ENCODE data around the gene LHFPL4.
"Not testable (repeated sequence)": the region's sequence is repeated elsewhere in the genome, so short reads cannot be mapped to it uniquely, and the experiment has no call there.

LHFPL4 gene

GRCh38 chr3:9536212-9536611 lies 17.4 kb downstream of the LHFPL4 start:
- no peak for DNase-seq (ENCODE audit: low spot score)

DNA sequence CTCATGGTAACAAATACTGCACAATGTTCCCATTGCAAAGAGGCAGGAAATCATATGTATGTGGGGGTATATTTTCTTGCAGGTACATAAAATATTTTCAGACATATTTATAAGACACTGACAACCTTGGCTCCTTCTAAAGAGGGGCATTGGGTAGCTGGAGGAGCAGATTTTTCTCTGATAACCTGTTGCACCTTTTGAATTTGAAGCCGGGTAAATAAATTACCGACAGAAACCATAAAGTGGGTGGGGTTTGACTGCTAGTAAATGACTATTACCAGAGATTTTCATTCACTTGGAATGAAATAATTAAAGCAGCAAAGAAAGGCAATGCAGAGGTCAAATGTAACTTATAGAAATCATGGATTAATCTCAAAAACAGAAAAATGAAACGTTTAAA lies 19.2 kb downstream of the LHFPL4 start:
- DNase-seq (ENCODE audit: low spot score): no peak

DNA sequence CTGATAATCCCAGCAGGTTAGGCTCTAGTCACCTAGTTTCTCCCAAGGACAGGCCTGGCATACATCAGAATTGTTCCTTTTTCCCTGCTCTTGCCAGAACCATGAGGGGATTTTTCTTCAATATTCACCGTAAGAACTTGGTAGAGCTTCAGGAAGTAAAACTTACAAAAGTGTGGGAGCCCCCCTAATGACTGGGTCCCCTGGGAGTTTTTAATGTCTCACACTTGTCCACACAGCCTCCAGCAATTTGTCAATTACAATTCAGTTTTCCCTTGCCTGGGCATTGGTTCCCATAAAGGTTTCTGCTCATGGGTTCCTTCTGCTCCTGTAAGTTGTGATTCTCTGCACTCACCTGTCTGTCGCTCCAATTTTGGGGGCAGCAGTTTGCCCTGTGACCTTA lies 28.5 kb downstream of the LHFPL4 start:
- DNase-seq (ENCODE audit: low spot score): no peak

DNA sequence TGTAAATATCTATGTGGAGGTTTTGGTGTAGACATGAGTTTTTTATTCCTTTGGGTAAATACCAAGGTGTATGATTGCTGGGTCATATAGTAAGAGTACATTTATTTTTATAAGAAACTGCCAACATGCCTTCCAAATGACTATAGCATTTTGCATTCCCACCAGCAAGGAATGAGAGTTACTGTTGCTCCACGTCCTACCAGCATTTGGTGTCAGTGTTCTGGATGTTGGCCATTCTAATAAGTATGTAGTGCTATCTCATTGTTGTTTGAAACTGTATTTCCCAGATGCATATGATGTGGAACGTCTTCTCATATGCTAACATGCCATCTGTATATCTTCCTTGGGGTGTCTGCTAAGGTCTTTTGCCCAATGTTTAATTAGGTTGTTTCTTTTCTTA lies 38.7 kb downstream of the LHFPL4 start:
- DNase-seq (ENCODE audit: low spot score): no peak

DNA sequence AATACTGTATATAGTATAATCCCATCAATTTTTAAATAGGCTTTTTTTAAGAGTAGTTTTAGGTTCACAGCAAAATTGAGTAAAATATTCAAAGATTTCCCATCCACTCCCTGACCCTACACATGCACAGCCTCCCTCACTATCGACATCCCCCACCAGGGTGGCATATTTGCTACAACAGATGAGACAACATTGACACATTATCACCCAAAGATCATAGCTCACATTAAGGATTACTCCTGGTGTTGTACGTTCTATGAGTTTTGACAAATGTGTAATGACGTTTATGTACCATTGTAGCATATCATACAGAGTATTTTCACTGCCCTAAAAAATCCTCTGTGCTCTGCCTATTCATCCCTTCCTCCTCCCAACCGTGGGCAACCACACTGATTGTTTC lies 39.3 kb downstream of the LHFPL4 start:
- DNase-seq (ENCODE audit: low spot score): no peak

DNA sequence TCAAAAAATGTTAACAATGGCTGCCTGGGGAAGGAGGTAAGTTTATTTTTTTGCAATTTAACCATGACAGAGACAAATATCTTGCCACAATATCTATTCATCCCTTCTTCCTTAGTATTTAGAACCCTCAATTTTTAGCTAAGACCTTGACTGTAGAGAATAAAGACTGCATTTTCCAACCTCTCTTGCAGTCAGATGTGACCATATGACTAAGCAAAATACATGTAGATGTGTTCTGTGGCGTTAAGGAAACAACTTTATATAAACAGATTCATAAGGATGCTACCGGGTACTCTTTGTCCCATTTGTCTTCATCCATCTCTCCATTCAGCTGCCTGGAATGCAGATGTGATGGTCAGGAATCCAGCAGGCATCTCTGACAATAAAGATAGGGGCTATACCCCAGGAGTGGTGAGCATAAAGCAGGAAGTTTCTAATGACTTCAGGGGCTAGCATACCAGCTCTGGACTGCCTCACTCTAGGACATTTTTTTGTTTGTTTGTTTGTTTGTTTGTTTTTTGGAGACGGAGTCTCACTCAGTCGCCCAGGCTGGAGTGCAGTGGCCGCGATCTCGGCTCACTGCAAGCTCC lies 41.1 kb downstream of the LHFPL4 start:
- DNase-seq (ENCODE audit: low spot score): no peak

GRCh38 chr3:9508781-9509180 lies 44.8 kb downstream of the LHFPL4 start:
- DNase-seq (ENCODE audit: low spot score): no peak

DNA sequence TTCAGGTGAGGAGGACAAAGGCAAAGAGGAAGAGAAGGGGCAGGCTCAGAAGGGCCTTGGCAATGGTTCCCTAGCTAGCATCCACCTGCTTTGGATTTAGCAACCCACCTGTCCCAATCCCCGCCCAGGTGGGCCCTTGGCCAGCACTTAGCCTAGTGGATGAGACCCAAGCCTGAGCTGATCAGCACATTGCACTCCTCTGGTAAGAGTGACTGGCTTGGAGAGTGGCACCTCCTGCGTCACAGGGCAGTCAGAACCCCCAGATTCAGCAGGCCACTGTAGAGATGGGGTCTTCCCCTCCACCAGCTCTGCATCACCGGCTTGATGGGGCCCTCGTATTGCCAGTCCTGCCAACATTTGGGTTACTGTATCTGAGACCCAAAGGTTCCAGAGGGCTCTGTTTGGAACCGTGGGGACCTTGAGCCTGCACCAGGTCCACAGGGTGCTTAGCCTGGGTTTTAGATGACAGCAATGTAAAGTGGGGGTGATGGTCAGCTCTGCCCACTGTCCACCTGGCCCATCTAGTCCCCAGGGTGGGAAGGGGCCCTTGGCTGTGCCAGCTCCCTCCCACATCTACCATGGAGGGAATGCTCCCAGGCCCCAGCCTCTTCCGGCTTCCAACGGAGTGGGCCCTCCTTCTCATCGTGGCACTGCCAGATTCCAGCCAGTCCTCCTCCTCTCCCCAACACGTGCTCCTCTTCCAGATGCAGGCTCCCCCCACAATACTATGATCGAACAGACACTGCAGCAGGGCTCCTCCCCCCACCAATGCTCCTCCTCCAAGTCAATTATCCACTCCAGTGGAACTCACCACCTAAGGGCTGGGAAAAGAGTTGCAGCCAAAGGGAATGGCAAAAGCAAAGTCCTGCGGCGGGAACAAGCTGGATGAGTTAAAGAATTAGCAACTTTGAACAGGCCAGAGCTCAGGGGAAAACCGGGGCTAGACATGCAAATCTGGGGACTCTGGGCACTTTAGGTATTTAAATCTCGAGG lies 45.7 kb downstream of the LHFPL4 start:
- no peak for DNase-seq (ENCODE audit: low spot score)

DNA sequence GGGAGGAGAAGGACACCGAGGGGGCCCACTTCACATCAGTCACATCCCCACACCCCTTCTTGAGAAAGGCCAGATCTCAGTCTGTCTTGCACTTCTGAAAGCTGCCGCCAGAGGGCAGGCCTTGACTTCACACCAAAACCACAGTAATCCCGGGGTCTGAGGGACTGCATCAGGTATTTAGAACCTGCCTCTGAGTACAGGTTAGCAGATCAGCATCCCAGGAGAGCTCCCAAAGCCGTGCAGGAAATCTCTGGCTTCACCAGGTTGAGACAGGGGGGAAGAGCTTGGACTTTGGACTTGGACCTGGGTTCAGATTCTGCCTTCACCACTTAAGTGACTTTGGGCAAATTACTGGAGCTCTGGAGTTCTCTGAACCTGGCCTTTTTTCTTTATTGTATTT lies 50.3 kb downstream of the LHFPL4 start:
- peak; percentile 76 for DNase-seq (ENCODE audit: low spot score)

DNA sequence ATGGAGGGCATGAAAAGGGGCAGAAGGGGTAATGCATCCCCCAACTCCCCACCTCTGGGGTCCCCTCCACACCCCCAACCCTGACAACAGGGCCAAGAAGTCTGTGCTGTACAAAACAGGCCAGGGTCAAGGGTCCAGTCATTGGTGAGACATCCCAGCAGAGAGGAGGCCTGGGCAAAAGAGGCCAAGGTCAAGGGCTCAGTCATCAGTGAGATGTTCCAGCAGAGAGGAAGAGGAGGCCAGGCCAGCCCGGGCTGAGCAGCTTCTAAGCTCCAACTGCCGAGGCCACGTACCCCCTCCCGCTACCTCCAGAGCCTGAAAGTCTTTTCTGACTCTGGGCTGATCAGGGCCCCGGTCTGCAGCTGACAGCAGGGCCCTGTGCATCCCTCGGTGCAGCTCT lies 52.4 kb downstream of the LHFPL4 start:
- no peak for DNase-seq (ENCODE audit: low spot score)

DNA sequence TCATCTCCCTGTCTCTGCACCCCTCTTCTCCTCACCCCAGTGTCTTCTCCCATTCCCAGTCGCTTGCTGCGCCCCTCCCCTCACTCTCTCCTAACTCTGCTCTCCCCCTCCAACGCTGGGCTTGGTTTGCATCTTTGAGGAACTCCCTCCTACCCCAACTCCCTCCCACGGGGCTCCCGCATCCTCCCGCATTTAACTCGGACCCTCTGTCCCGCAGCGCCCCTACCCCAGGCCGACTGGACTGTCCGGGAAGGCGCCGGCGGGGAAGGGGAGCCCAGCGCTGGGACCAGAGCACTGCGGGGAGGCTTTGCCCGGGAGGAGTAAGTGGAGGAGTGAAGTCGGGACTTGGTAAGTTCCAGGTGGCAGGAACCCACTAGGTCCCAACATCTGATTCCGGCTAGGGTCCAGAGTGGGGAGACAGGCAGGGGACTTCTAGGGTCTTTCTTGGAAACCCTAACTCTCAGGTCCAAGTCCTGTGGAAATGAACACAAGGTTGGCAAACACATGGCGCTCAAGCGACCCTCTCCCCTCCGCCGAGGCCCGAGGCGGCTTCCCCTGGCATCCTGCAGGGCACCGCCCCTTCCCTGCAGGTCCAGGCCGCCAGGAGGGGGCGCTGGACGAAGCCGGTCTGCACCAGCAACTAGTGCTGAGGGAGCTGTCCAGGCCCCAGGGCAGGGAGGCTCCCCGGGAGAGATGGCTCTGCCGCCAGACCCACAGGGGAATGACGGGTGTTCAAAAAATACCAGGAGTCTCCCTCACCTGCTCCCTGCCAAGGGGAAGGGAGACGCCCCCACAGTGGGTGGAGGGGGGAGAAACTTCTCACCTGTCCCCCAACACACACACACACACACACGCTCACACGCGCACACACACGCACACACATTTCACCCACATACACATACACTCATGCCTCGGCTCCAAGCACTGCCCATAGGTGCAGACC lies 53.2 kb downstream of the LHFPL4 start:
- DNase-seq (ENCODE audit: low spot score): peak; percentile 66

GRCh38 chr3:9499455-9500107 lies 54.0 kb downstream of the LHFPL4 start:
- DNase-seq (ENCODE audit: low spot score): no peak

GRCh38 chr3:9498781-9499180 lies 54.8 kb downstream of the LHFPL4 start:
- no peak for DNase-seq (ENCODE audit: low spot score)

DNA sequence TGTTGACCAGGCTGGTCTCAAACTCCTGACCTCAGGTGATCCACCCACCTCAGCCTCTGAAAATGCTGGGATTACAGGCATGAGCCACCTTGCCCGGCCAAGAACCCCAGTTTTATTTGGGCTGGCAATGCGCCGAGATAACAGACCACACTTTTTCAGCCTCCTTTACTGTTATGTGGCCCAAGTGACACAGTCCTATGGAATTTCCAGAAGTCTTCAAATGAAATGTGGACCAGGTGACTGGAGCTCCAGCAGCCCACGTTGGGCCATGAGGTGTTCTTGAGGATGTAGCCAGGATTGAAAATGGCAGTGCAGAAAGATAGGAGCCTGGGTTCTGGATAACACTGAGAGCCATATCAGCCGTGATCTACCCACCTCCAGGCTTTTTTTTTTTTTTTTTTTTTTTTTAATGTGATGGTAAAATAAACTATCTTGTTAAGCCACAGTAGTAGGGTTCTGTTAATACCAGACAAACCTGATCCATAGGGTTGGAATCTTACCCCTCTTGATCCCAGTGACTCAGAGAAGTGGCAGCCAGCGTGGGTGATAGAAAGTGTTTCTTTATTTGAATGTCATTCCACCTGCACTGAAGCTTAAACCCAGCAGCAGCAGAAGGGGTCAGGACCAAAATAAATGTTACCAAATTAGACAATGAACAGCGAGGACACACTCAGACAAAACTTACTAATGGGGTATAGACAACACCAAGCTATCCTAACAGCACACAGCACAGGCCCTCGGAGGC lies 55.6 kb downstream of the LHFPL4 start:
- no peak for DNase-seq (ENCODE audit: low spot score)

DNA sequence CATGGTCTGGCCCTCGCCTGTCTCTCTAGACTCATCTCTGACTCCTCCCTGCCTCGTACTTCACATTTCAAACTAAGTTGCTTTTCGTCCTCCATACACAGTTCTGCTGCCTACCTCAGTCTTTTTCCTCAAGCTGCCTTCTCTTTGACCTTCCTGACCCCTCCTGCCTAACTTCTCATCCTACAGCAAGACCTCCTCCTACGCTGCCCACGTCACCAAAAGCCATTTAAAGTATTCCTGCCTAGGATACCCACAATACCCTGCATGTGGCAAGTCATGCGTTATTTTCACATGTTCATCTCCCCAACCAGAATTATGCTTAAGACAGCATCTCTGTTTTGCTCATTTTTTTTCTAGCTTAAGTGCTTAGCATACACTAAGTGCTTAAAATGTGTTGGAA lies 56.7 kb downstream of the LHFPL4 start:
- DNase-seq (ENCODE audit: low spot score): no peak

- not testable (repeated sequence) for DNase-seq (ENCODE audit: low spot score)
These were observed 59.6 kb downstream of the LHFPL4 start for GRCh38 chr3:9494036-9494435.

- DNase-seq (ENCODE audit: low spot score): no peak
These were observed 62.1 kb downstream of the LHFPL4 start for GRCh38 chr3:9491506-9491905.

DNA sequence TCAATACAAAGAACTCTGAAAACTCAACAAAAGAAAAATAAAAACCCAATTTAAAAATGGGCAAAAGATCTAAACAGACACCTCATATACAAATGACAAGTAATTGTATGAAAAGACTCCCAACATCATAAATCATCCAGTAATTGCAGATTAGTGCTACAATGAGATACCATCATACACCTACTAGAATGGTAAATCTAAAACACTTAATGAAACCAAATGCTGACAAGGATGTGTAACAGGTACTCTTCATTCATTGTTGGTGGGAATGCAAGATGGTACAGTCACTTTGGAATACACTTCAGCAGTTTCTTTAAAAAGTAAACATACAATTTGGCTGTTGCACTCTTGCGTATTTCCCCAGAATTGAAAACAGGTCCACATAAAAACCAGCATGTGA lies 68.4 kb downstream of the LHFPL4 start:
- no peak for DNase-seq (ENCODE audit: low spot score)

- no peak for DNase-seq (ENCODE audit: low spot score)
These were observed 73.4 kb downstream of the LHFPL4 start for GRCh38 chr3:9480265-9480664.

DNA sequence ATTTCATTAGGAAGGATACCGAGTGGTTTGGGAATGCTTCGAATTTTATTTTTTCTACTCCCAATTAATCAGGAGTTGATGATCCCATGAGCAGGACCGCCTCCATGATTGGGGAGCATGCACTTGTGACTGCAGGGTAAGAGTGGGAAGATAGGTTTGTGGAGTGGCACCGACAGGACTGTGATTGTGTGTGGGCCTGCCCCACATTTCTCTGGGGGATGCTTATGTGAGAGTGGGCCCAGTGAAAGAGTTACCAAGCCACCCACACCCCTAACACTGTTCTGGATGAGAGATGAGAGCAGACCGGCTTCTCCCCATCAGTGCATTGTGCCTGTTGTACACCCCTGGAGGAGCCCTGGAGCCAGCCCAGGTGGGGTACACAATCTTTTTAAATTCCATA lies 76.7 kb downstream of the LHFPL4 start:
- DNase-seq (ENCODE audit: low spot score): no peak

DNA sequence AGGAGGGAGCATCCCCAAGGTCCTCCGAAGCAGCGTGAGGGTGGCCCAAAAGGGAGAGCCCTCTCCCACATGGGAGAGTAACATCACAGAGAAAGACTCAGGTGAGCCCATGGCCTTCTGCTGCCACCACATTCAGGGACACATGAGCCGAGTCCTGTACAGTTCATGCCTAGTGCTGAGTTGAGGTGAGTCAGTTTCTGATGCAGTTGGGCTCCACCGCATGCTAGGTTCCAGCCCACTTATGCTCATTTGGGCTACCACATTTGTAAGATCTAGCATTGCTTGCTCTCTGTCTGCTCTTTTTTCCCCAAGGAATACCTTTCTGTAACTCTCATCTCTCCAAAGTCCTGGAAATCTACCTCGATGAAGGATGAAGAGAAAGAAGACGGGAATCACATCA lies 79.1 kb downstream of the LHFPL4 start:
- no peak for DNase-seq (ENCODE audit: low spot score)

All from activated CD4-positive, alpha-beta T cell treated with anti-CD3 and anti-CD28 coated beads, Interleukin-2, Interleukin-4, amounts not matched to agents 100 ng/mL and 50 ng/mL, durations not matched to agents 16 hours and 8 hours (primary cell).